GM21390 (cell line): Measurements from ENCODE around the gene DNTT.
"Not testable (repeated sequence)": the region's sequence is repeated elsewhere in the genome, so short reads cannot be mapped to it uniquely, and the experiment has no call there.

Experiments
- ATAC-seq: cut with Tn5 transposase; IDR thresholded peaks from one replicate; pipeline ENCODE4 v1.9.1; 2021; ENCODE audit not compliant: unreplicated experiment

Gene DNTT

GRCh38 chr10:96308854-96309253, 4.6 kb downstream of the DNTT start:
- not testable (repeated sequence) for ATAC-seq

DNA sequence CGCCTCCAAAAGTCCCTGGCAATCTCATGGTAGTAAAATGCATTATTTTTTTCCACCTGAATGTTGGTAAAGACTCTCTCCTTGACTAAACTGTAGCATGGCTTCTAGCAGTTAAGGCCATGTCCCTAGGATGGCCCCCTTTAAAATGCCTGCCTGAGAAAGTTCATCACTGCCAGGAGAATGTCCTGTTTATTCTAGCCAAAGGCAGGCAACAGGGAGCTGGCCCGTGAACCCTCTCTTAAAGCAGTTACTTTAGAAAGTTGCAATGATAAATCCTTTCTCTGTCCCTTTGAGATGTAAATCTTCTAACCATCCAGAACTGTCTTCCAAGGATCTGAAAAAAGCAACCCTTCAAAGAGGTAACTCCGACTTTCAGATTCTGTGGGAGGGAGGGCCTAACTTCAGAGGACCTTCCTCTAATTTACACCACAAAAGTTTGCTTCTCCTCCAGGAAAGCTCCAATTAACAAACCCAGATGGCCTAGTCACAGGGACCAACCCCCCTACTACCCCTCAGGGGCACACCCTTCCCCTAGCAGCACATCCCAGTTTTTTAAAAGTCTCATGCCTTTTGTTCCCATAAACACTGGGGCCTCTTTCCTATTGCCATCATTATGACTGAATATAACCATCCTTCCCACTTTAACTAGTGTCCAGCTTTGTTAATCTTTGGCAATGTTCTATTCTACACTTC, 5.5 kb downstream of the DNTT start:
- no peak for ATAC-seq

DNA sequence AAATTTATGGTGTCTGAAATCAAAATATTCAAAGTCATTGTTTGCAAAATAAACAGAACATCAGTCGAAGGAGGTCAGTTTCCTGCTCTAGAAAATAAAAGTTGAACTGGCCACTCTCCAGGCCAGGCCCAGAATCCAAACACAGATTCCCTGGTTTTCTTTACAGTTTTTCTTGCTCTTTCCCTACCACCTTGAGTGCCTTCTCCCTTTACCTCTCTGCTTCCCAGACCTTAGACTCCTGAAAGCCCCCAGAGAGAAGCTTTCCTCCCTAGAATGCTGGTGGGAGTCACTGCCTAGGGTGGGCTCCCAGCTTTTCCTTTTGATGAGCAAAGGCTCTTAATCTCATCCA, 6.1 kb downstream of the DNTT start:
- no peak for ATAC-seq

DNA sequence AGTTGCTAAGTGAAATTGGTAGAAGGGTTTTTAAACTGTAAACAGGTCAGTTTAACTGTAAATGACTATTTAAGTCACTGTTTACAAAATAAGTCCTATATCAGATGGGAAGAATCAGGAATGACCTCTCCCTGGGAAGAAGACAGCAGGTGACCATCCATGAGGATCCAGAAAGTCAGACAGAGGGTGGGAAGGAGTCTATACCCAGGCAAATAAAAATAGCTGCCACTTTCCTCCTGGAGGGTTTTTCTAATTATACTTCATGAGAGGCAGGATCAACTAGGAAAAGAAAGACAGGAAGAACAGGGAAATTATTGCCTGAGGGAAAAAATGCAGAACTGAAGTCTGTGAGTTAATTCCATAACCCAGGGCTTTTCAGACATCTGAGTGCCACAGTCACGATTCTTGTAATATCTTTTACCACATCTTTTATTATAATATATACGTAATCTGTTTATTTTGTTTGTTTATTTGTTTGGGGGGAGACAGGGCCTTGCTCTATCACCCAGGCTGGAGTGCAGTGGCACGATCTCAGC, 7.0 kb downstream of the DNTT start:
- no peak for ATAC-seq

GRCh38 chr10:96313344-96313743, 9.1 kb downstream of the DNTT start:
- ATAC-seq = no peak

DNA sequence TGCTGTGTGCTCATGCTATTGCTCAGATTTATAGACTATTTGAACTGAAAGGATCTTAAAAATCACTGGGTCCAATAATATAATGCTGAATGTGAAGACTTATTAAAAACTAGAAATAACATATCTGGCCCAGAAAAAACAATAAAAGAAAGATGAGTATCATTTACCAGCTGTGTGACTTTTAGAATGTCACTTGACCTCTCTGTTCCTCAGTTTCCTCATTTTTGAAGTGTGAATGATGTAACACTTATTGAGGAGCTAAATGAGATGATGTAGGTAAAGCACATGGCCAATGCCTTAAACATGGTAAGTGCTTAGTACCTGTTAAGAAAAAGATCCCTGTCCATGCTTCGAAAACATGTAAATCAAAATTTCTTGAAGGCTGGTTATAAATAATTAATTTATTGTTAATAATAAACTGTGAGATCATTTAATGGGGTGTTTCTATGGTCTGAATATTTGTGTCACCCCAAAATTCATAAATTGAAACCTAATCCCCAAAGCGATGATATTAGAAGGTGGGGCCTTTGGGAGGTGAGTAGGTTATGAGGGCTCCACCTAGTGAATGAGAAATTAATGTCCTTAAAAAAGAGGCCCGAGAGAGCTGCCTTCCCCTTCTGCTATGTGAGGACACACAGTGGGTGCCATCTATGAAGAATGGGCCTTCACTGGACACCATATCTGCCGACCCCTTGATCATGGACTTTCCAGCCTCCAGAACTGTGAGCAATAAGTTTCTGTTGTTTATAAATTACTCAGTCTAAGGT, 13.0 kb downstream of the DNTT start:
- no peak for ATAC-seq

GRCh38 chr10:96319754-96320474, 15.7 kb downstream of the DNTT start:
- ATAC-seq = no peak

- no peak for ATAC-seq
These were observed 17.6 kb downstream of the DNTT start for GRCh38 chr10:96321822-96322221.

DNA sequence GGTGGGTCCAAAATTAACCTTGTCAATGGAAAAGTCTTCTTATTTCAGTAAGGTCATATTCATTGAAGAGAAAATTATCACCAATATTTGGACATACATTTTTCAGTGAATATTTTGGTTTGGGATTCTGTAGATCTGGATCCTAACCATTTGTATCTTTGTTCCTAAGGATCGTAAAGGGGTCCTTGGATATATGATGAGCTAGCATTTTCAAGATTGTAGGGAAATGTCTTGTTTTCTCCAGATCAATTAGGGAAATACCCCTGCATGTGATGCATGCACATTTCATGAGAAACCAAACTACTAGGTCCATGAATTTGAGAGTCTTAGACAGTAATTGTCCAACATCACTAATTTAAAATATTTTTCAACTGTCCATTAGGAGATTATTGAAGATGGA, 18.0 kb downstream of the DNTT start:
- ATAC-seq = no peak

GRCh38 chr10:96324447-96324846, 20.2 kb downstream of the DNTT start:
- no peak for ATAC-seq

DNA sequence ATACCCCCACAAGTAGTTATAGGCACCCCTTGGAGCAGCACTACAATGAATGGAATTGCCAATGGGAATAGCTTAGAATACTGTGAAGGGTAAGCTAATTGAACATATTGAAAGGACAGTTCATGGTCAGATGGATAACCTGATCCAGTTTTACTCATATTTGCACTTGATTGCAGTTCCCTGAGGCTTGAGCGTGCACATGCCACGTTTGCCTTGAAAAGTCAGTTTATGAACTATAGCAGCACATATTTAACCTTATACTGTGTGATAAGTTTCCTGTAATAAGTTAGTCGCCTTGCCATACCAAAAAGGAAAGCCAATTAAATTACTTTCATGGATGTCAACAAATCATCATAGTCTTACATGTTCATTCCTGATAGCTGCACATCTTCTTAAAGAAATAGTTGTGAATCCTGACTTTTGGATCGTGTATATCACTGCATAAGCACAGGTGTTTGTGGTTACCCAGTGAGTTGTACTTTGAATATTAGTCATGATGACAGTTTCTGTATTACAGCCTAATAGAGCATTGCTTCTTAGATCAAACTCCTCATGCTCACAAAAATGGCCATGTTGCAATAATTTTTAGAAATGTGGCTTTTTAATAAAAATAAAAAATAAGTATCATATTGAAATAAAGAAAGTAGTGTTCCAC, 21.6 kb downstream of the DNTT start:
- ATAC-seq = peak; percentile 96

GRCh38 chr10:96327462-96327861, 23.2 kb downstream of the DNTT start:
- ATAC-seq = no peak

DNA sequence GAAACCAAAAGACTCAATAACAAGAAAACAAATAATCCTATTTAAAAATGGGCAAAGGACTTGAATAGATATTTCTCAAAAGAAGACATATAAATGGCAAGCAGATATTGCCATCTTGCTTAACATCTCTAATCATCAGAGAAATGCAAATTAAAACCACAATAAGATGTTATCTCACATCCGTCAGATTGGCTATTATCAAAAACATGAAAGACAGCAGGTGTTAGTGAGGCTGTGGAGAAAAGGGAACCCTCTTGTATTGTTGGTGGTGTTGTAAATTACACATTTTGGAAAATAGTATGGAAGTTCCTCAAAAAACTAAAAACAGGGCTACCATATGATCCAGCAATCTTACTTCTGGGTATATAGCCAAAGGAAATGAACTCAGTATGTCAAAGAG, 28.9 kb downstream of the DNTT start:
- no peak for ATAC-seq

DNA sequence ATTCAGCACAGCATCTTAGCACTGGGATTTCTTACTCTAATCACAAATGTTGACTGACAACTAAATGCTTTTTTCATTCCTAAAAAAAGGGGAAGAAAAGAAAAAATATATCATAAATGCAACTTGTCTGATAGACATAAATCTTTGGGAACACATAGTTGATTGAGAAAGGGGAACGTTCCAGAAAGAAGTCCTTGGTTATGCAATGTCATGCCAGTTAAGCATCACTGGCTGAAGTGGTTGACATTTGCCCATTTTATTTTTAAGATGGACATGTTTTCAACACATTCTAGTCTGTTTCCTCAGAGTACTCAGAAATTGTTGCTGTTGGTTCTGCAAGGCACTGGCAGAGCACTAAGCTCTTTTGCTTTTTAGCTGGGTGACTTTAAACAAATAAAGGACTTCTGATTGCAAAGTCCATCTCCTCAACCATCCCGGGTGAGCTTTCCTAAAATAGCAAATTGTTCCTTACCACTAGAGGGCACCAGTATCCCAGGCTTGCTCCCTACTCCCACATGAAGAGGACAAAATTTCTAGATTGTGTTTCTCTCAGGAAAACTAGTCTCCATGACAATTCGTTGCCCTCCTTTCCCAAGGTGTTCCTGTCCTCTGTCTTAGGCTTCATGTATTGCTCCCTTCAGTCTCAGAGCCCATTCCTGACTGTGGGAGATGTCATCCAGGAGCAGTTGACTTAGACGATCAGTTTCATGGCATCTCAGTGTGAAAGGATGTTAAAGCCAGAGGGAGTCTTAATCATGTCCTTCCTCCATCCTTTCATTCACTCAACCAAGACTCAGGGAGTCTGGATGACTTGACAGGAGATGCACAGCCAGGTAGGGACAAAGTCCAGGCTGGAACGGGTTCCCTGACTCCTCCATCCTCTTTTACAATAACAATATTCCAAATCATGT, 30.6 kb downstream of the DNTT start:
- ATAC-seq = no peak

GRCh38 chr10:96337106-96337505, 32.9 kb downstream of the DNTT start:
- ATAC-seq = no peak

DNA sequence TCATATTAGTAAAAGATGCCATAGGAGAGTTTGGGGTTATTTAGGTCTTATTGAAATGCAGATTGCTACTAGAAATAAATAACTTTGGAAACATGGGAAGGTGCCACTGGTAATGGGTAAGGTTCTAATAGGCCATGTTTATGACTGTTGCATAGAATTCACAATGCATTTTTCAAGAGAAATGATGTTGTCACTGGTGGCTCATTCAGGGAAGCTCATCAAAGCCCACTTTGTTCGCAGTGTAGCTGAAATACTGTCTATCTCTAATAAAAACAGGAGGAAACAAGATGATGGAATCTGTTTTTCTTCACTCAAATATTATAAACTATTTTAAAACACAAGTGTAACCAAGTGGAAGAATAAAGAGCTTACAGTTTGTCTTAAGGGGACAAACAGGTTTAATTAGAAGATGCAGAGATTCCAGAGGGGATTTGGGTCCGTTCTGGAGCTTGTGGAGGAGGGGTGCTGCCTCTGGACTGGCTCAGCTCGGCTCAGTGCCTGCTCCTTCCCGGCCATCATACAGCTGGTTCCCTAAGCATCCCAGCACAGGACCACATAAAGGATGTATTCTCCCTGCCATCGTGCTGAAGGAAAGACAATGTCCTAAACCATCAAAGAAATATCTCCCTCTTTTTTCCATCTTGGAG, 34.2 kb downstream of the DNTT start:
- ATAC-seq = no peak

DNA sequence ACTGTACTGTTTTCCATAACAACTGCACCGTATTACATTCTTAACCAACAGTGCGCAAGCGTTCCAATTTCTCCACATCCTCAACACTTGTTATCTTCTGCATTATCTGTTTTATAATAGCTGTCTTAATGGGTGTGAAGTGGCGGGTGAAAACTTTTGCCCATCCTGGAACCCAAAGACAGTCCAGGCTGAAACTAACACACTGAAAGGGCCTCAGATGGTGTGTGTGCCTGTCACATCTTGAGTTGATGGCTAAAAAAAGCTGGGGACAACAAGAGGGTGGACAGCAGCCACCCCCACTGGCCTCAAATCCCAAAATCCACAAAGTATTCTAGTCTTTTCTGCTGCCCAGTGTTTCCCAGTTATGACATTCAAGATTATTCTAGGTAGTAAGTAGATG, 35.1 kb downstream of the DNTT start:
- ATAC-seq = no peak

DNA sequence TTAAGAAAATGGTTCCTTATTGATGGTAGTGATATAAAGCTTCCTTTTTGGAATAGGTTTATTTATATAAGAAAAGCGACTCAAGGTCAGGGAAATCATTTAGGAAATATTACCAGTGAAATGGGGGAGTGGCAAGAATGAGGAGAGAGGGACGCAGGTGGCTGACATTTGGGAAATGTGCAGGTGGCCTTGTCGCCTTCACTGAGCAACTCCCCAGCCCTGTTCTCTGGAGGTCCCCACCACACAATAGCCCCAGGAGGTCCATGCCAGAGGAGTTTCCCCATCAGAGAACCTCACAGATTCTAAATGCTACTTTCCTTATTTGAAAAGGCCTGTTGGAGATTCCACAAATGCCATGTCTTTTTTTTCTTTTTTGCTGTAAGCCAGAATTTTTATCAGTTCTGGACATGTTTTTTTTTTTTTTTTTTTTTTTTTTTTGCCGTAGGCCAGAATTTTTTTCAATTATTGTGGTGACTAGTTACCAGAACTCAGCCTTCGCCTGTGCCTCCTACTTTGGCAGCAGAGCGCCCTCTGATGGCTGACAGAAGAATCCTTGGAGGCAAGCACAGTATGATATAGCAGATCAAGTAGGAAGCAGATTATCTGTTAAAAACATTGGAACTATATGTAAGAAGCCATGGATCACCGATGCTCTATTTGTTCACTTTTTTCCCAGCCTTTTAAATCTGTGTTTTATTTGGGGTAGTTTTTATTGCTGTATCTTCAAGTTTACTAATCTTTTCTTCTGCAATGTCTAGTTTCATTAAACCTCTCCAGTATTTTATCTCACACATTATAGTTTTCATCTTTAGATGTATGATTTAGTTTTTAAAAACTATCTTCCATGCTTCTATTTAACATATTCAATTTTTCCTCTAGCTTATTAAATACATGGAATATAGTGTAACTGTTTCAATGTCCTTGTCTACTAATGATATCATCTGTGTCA, 36.0 kb downstream of the DNTT start:
- peak; percentile 76 for ATAC-seq
